Duodenal mucosa (tissue), 2 donors: Measurements from ENCODE around the gene TMPRSS3.

Source experiments
- H3K27ac ChIP-seq: one replicate; pipeline ENCODE4 v1.7.0; 2013; ENCODE audit warnings: low read depth, low read length
- H3K27me3 ChIP-seq, 2 donors: one replicate each; pipeline ENCODE4 v1.7.0; 2013; ENCODE audit warnings: low read length in 2 of 2, control low read depth in 1 of 2; ENCODE audit not compliant: insufficient read depth in 2 of 2, control insufficient read depth in 1 of 2
- H3K36me3 ChIP-seq, 2 donors: one replicate each; pipeline ENCODE4 v1.7.0; 2013; ENCODE audit warnings: low read length in 2 of 2, control low read depth in 1 of 2; ENCODE audit not compliant: insufficient read depth in 2 of 2, control insufficient read depth in 1 of 2
- H3K4me1 ChIP-seq, 2 donors: one replicate each; pipeline ENCODE4 v1.7.0; 2013; ENCODE audit warnings: low read length in 2 of 2, control low read depth in 1 of 2; ENCODE audit not compliant: insufficient read depth in 2 of 2, control insufficient read depth in 1 of 2
- H3K4me3 ChIP-seq, 2 donors: one replicate each; pipeline ENCODE4 v1.7.0; 2013; ENCODE audit warnings: low read length in 2 of 2, low read depth in 1 of 2
- H3K9ac ChIP-seq, 2 donors: one replicate each; pipeline ENCODE4 v1.7.0; 2013; ENCODE audit warnings: low read length in 2 of 2, low read depth in 1 of 2
- H3K9me3 ChIP-seq, 2 donors: one replicate each; pipeline ENCODE4 v1.7.0; 2013; ENCODE audit warnings: low read length in 2 of 2, control low read depth in 1 of 2; ENCODE audit not compliant: control insufficient read depth in 1 of 2

TMPRSS3 gene

GRCh38 chr21:42395905-42396651 lies at the start of gene TMPRSS3:
Gene TMPRSS3, minus strand, starts transcription at chr21:42396052. Its CDS starts 635 bp downstream, at chr21:42395417.
- H3K4me1 ChIP-seq = peaks cover 0 to 5% of the 10 kb centered on the region in 2 donors
- no peak within 1 kb of the TSS for H3K9ac ChIP-seq
- no peaks in the 10 kb centered on the region for H3K36me3 ChIP-seq
- no peaks in the 10 kb centered on the region for H3K27me3 ChIP-seq
- H3K27ac ChIP-seq = no peak within 1 kb of the TSS
- no peak within 1 kb of the TSS for H3K4me3 ChIP-seq
- no peaks in the 10 kb centered on the region for H3K9me3 ChIP-seq

- Histone ChIP-seq H3K36me3 (peaks cover 0 to 3% of the 10 kb centered on the region in 2 donors), H3K4me1 (peaks cover 0 to under 1% of the 10 kb centered on the region in 2 donors), H3K9ac (no peak overlapping the region), H3K9me3 (no peaks in the 10 kb centered on the region), H3K27me3 (no peaks in the 10 kb centered on the region), H3K4me3 (no peak overlapping the region), H3K27ac (no peak overlapping the region)
Observed at GRCh38 chr21:42445311-42445710, 49.5 kb upstream of the TMPRSS3 start.

GRCh38 chr21:42444745-42445059 lies 48.9 kb upstream of the TMPRSS3 start:
- no peaks in the 10 kb centered on the region for H3K27me3 ChIP-seq

GRCh38 chr21:42443876-42444744 lies 48.3 kb upstream of the TMPRSS3 start:
- H3K4me3 ChIP-seq = no peak overlapping the region
- no peaks in the 10 kb centered on the region for H3K27me3 ChIP-seq
- no peak overlapping the region for H3K27ac ChIP-seq
- H3K9ac ChIP-seq = no peak overlapping the region
- peaks cover 0 to 3% of the 10 kb centered on the region in 2 donors for H3K36me3 ChIP-seq
- H3K4me1 ChIP-seq = no peaks in the 10 kb centered on the region
- no peaks in the 10 kb centered on the region for H3K9me3 ChIP-seq

More at GRCh38 chr21:42444745-42445059, 48.9 kb upstream of the TMPRSS3 start:
- Histone ChIP-seq H3K4me3 (no peak overlapping the region), H3K27ac (no peak overlapping the region), H3K36me3 (peaks cover 0 to 3% of the 10 kb centered on the region in 2 donors), H3K9ac (no peak overlapping the region), H3K9me3 (no peaks in the 10 kb centered on the region), H3K4me1 (no peaks in the 10 kb centered on the region)

GRCh38 chr21:42443181-42443785 lies 47.4 kb upstream of the TMPRSS3 start:
- no peak overlapping the region for H3K27ac ChIP-seq
- no peak overlapping the region for H3K9ac ChIP-seq
- H3K36me3 ChIP-seq = peaks cover 0 to 3% of the 10 kb centered on the region in 2 donors
- no peaks in the 10 kb centered on the region for H3K27me3 ChIP-seq
- no peaks in the 10 kb centered on the region for H3K4me1 ChIP-seq
- no peak overlapping the region for H3K4me3 ChIP-seq
- H3K9me3 ChIP-seq = no peaks in the 10 kb centered on the region

- no peak overlapping the region for H3K9ac ChIP-seq
- H3K9me3 ChIP-seq = no peaks in the 10 kb centered on the region
- H3K27ac ChIP-seq = no peak overlapping the region
- no peaks in the 10 kb centered on the region for H3K36me3 ChIP-seq
- no peak overlapping the region for H3K4me3 ChIP-seq
- no peaks in the 10 kb centered on the region for H3K4me1 ChIP-seq
- no peaks in the 10 kb centered on the region for H3K27me3 ChIP-seq
Observed at GRCh38 chr21:42441963-42442362, 46.1 kb upstream of the TMPRSS3 start.

- Histone ChIP-seq H3K4me1 (no peaks in the 10 kb centered on the region), H3K36me3 (no peaks in the 10 kb centered on the region), H3K27me3 (no peaks in the 10 kb centered on the region), H3K27ac (no peak overlapping the region), H3K9me3 (no peaks in the 10 kb centered on the region), H3K9ac (no peak overlapping the region), H3K4me3 (no peak overlapping the region)
Observed at GRCh38 chr21:42440187-42440792, 44.4 kb upstream of the TMPRSS3 start.

- Histone ChIP-seq H3K27me3 (peaks cover 0 to 7% of the 10 kb centered on the region in 2 donors), H3K9ac (no peak overlapping the region), H3K36me3 (no peaks in the 10 kb centered on the region), H3K9me3 (no peaks in the 10 kb centered on the region), H3K27ac (no peak overlapping the region), H3K4me1 (peaks cover 0 to 1% of the 10 kb centered on the region in 2 donors), H3K4me3 (no peak overlapping the region)
Observed at GRCh38 chr21:42439284-42440186, 43.7 kb upstream of the TMPRSS3 start.
